ENCODE results near the gene TMEM14A. TPM values are rescaled to one million over a fixed set of nuclear protein-coding genes. Genes with fewer than 3 reads are reported as not detected.

TMEM14A gene
- total and polyA plus RNA-seq, 9 donors = 14.0 to 23.8 (median 18.2) TPM

Other genes with a start within 250 kb of the TMEM14A start
- gene TRAM2, start 94.1 kb upstream of the TMEM14A start, total RNA-seq = 20.3 TPM
- 10 to 100 TPM; 15.8 to 32.7 (median 21.7) TPM for gene TRAM2, start 94.1 kb upstream of the TMEM14A start, polyA plus RNA-seq (ENCODE audit: insufficient read depth in 1 of 8, insufficient read length in 8 of 8, low replicate concordance in 1 of 8)
- not detected for gene GSTA2, start 92.4 kb downstream of the TMEM14A start, total RNA-seq
- gene GSTA2, start 92.4 kb downstream of the TMEM14A start, polyA plus RNA-seq (ENCODE audit: insufficient read depth in 1 of 8, insufficient read length in 8 of 8, low replicate concordance in 1 of 8) = 1 to 10 TPM in 1 of 8 donors, under 1 TPM in 2, not detected in 5; 0.15 to 1.3 (median 0.20) TPM
- gene GSTA1, start 132.7 kb downstream of the TMEM14A start, total RNA-seq = not detected
- 10 to 100 TPM in 1 of 8 donors, 1 to 10 TPM in 2, under 1 TPM in 4, not detected in 1; 0.15 to 25.5 (median 0.60) TPM for gene GSTA1, start 132.7 kb downstream of the TMEM14A start, polyA plus RNA-seq (ENCODE audit: insufficient read depth in 1 of 8, insufficient read length in 8 of 8, low replicate concordance in 1 of 8)
- not detected for gene GSTA5, start 169.7 kb downstream of the TMEM14A start, total RNA-seq
- gene GSTA5, start 169.7 kb downstream of the TMEM14A start, polyA plus RNA-seq (ENCODE audit: insufficient read depth in 1 of 8, insufficient read length in 8 of 8, low replicate concordance in 1 of 8) = not detected
- gene GSTA3, start 238.6 kb downstream of the TMEM14A start, total RNA-seq = not detected
- not detected for gene GSTA3, start 238.6 kb downstream of the TMEM14A start, polyA plus RNA-seq (ENCODE audit: insufficient read depth in 1 of 8, insufficient read length in 8 of 8, low replicate concordance in 1 of 8)